HEK293 (cell line): Measurements from ENCODE around the gene ADAM19.

Experiments used
- CTCF ChIA-PET: fragments of 350-600 bp; formaldehyde crosslinking; extraction: SDS; loops from one replicate; lab custom pipeline; 2021; ENCODE audit warnings: antibody characterized with exemption; lab: Yijun Ruan, JAX
- POLR2A ChIA-PET: fragments of 300-600 bp; formaldehyde crosslinking; extraction: SDS; loops from one replicate; lab custom pipeline; 2020; ENCODE audit warnings: antibody characterized with exemption, inconsistent platforms; lab: Yijun Ruan, JAX
- H3K27ac ChIP-seq: fragments of 200-500 bp; sonication (Bioruptor generic); 2 replicates; pipeline ENCODE4 v1.5.1; 2014; ENCODE audit warnings: low read depth, low read length, control low read depth, inconsistent platforms; ENCODE audit errors: extremely low read depth
- H3K36me3 ChIP-seq, 2 experiments: fragments of 200-500 bp in 1 of 2; sonication (Bioruptor generic) in 1 of 2; 1 replicate in 1 of 2; 2 replicates in 1 of 2; pipeline ENCODE4 v1.5.1; 2014 to 2017; ENCODE audit warnings: inconsistent platforms in 2 of 2, low read length in 2 of 2; ENCODE audit not compliant: control insufficient read depth in 2 of 2, insufficient read depth in 1 of 2
- H3K4me1 ChIP-seq: fragments of 200-500 bp; sonication (Bioruptor generic); 2 replicates; pipeline ENCODE4 v1.5.1; 2014; ENCODE audit warnings: mild to moderate bottlenecking, low read length, inconsistent platforms; ENCODE audit not compliant: control insufficient read depth, insufficient read depth
- H3K4me3 ChIP-seq: 2 replicates; pipeline ENCODE4 v1.5.1; 2011; ENCODE audit warnings: low read depth, mild to moderate bottlenecking, control low read depth, low read length, moderate library complexity
- H3K9me3 ChIP-seq: fragments of 200-500 bp; sonication (Bioruptor generic); 2 replicates; pipeline ENCODE4 v1.5.1; 2014; ENCODE audit warnings: low read depth, low read length, inconsistent platforms; ENCODE audit not compliant: control insufficient read depth, insufficient read depth
- KLF9 ChIP-seq: fragments of 450-650 bp; formaldehyde crosslinking; IDR thresholded peaks from 2 replicates; pipeline ENCODE4 v1.5.1; 2016; ENCODE audit warnings: missing biosample characterization, missing genetic modification characterization, low read depth
- MZF1 ChIP-seq: fragments of 450-650 bp; formaldehyde crosslinking; IDR thresholded peaks from 2 replicates; pipeline ENCODE4 v1.5.1; 2017; ENCODE audit warnings: missing biosample characterization, missing genetic modification characterization, borderline replicate concordance
- OVOL3 ChIP-seq: fragments of 450-650 bp; formaldehyde crosslinking; IDR thresholded peaks from 2 replicates; pipeline ENCODE4 v1.5.1; 2016; ENCODE audit warnings: missing biosample characterization, missing genetic modification characterization
- SP3 ChIP-seq: fragments of 450-650 bp; formaldehyde crosslinking; IDR thresholded peaks from 2 replicates; pipeline ENCODE4 v1.5.1; 2016; ENCODE audit warnings: missing biosample characterization, missing genetic modification characterization
- TRIM28 ChIP-seq: IDR thresholded peaks from 2 replicates; pipeline ENCODE4 v1.6.1; 2011; ENCODE audit warnings: low read length, control low read depth, borderline replicate concordance
- ZBTB21 ChIP-seq: fragments of 450-650 bp; formaldehyde crosslinking; IDR thresholded peaks from 2 replicates; pipeline ENCODE4 v1.5.1; 2017; ENCODE audit warnings: missing biosample characterization, missing genetic modification characterization
- ZEB2 ChIP-seq: fragments of 450-650 bp; formaldehyde crosslinking; IDR thresholded peaks from 2 replicates; pipeline ENCODE4 v1.5.1; 2016; ENCODE audit warnings: missing biosample characterization, missing genetic modification characterization
- ZNF133 ChIP-seq: fragments of 450-650 bp; formaldehyde crosslinking; IDR thresholded peaks from 2 replicates; pipeline ENCODE4 v1.5.1; 2016; ENCODE audit warnings: missing biosample characterization, missing genetic modification characterization
- ZNF140 ChIP-seq: fragments of 450-650 bp; formaldehyde crosslinking; IDR thresholded peaks from 2 replicates; pipeline ENCODE4 v1.5.1; 2016; ENCODE audit warnings: missing biosample characterization, missing genetic modification characterization
- ZNF184 ChIP-seq: fragments of 450-650 bp; IDR thresholded peaks from 2 replicates; pipeline ENCODE4 v1.5.1; 2018; ENCODE audit warnings: missing biosample characterization, mild to moderate bottlenecking, missing genetic modification characterization
- ZNF24 ChIP-seq: fragments of 450-650 bp; formaldehyde crosslinking; IDR thresholded peaks from 2 replicates; pipeline ENCODE4 v1.5.1; 2016; ENCODE audit warnings: missing biosample characterization, missing genetic modification characterization
- ZNF654 ChIP-seq: fragments of 450-650 bp; formaldehyde crosslinking; IDR thresholded peaks from 2 replicates; pipeline ENCODE4 v1.5.1; 2016; ENCODE audit warnings: low read depth, missing biosample characterization, missing genetic modification characterization
- TF ChIP-seq, protein P1 (sequence below): fragments of 450-650 bp; formaldehyde crosslinking; IDR thresholded peaks from 2 replicates; pipeline ENCODE4; 2016; ENCODE audit warnings: missing biosample characterization, missing genetic modification characterization
- TF ChIP-seq, protein P2 (sequence below): fragments of 450-650 bp; formaldehyde crosslinking; IDR thresholded peaks from 2 replicates; pipeline ENCODE4 v1.5.1; 2017; ENCODE audit warnings: missing biosample characterization, missing genetic modification characterization
- TF ChIP-seq, protein P3 (sequence below): fragments of 450-650 bp; formaldehyde crosslinking; IDR thresholded peaks from 2 replicates; pipeline ENCODE4 v1.5.1; 2017; ENCODE audit warnings: missing biosample characterization, missing genetic modification characterization
- TF ChIP-seq, protein P4 (sequence below): fragments of 450-650 bp; formaldehyde crosslinking; IDR thresholded peaks from 2 replicates; pipeline ENCODE4 v1.5.1; 2017; ENCODE audit warnings: missing biosample characterization, missing genetic modification characterization

The ADAM19 gene

DNA sequence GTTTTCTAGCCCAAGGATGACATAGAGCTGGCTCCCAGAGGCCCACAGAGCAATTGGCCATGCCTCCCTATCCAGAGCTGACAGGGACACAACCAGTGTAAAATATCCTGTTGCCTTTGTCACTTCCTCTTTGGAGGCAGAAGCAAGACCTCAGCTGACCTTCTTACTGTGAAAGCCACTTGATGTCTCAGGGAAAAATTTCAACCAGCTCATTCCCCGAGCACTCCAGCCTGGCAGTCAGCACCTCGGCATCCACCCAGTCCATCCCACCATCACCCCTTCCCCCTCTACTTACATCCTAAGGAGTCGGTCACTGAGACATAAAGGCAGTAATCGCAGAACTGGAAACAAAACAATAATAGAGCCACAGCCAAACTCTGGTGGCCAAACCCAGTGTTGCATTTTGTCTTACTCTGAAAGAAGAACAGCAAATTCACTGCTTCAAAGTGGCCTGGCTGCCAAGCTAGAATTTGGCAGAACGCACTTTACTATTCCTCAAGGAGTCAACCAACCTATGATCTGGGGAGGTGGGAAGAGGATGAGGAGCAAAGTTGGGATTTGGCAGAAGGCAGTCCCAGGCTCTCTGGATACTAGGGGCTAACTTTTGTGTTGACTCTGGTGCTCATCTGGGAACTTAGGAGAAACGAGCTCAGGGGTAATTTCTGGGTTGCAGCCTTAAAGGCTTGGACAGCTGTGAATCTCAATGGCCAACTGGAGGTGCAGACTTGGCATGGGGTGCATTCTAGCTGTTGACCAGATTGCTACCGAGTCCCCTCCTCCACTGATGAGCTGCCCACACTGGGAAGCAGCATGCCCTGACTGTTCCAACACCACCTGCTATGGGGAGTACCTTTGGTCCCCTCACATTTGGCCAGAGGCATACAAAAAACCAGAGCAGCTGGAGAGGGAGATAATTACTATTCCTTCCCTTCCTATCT, 101.9 kb downstream of the ADAM19 start (continued):
- TF ChIP-seq, protein P1, sequence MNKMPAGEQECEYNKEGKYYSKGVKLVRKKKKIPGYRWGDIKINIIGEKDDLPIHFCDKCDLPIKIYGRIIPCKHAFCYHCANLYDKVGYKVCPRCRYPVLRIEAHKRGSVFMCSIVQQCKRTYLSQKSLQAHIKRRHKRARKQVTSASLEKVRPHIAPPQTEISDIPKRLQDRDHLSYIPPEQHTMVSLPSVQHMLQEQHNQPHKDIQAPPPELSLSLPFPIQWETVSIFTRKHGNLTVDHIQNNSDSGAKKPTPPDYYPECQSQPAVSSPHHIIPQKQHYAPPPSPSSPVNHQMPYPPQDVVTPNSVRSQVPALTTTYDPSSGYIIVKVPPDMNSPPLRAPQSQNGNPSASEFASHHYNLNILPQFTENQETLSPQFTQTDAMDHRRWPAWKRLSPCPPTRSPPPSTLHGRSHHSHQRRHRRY (tag by site-specific recombination) = no peak
- TF ChIP-seq, all 188 proteins: peak for 0

DNA sequence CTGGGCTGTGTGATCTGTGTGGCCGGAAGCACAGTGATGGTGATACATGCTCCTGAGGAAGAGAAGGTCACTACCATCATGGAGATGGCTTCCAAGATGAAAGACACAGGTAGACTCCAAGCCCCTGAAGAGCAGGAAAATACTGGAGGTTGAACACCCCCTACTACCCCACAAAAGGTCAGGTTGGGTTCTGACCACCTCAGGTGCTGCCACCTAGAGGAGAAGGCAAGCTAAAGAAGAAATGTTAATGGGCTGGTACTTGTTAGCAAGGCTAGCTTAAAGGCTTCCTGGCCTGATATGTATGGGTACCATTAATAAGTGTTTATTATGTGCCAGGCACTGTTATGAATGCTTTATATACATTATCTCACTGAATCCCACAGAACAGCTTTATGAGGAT, 103.9 kb downstream of the ADAM19 start:
- TF ChIP-seq ZEB2 (tag by site-specific recombination) = no peak
- TF ChIP-seq ZNF133 (tag by site-specific recombination) = no peak
- TF ChIP-seq ZNF24 = no peak
- peak; percentile 29 for TF ChIP-seq ZNF654 (tag by site-specific recombination)
- TF ChIP-seq ZBTB21 (tag by site-specific recombination) = no peak
- TF ChIP-seq, protein P2, sequence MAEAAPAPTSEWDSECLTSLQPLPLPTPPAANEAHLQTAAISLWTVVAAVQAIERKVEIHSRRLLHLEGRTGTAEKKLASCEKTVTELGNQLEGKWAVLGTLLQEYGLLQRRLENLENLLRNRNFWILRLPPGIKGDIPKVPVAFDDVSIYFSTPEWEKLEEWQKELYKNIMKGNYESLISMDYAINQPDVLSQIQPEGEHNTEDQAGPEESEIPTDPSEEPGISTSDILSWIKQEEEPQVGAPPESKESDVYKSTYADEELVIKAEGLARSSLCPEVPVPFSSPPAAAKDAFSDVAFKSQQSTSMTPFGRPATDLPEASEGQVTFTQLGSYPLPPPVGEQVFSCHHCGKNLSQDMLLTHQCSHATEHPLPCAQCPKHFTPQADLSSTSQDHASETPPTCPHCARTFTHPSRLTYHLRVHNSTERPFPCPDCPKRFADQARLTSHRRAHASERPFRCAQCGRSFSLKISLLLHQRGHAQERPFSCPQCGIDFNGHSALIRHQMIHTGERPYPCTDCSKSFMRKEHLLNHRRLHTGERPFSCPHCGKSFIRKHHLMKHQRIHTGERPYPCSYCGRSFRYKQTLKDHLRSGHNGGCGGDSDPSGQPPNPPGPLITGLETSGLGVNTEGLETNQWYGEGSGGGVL (tag by site-specific recombination) = no peak
- Histone ChIP-seq H3K4me3 (no peak overlapping the region), H3K27ac (no peak overlapping the region), H3K36me3 (no peaks in the 10 kb centered on the region), H3K9me3 (no peaks in the 10 kb centered on the region), H3K4me1 (no peaks in the 10 kb centered on the region)
- POLR2A ChIA-PET = no interaction called here
- CTCF ChIA-PET = interaction anchor here (0.6 to 3.5 kb wide), 33 partner anchors 10 to 327 kb away, joined by 3 to 51 read pairs (median 4); partner anchors contain the start of gene NIPAL4

DNA sequence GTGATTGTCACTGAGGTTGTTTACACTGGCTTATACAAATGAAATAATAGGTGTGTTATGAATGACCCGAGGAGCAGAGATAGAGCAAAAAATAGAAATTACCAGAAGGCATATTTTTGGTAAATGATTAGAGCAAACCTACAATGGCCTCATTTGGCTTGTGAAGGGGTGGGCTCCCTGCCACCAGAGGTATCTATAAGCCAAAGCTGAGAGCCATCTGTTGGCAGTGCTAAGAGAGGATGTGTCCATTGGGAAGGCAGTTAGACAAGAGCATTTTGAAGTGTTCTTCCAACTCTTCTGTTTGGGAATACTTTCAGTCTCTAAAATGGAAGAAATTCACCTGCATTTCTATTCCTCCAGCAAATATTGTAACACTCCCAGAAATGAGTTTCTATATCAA, 104.9 kb downstream of the ADAM19 start:
- Histone ChIP-seq H3K36me3 (no peaks in the 10 kb centered on the region), H3K9me3 (no peaks in the 10 kb centered on the region), H3K4me1 (no peaks in the 10 kb centered on the region)
- TF ChIP-seq ZNF184 (no peak), MZF1 (no peak), ZNF140 (tag by site-specific recombination) (no peak), OVOL3 (tag by site-specific recombination) (no peak), SP3 (tag by site-specific recombination) (no peak), KLF9 (tag by site-specific recombination) (no peak), TRIM28 (no peak)
- TF ChIP-seq, protein P3, sequence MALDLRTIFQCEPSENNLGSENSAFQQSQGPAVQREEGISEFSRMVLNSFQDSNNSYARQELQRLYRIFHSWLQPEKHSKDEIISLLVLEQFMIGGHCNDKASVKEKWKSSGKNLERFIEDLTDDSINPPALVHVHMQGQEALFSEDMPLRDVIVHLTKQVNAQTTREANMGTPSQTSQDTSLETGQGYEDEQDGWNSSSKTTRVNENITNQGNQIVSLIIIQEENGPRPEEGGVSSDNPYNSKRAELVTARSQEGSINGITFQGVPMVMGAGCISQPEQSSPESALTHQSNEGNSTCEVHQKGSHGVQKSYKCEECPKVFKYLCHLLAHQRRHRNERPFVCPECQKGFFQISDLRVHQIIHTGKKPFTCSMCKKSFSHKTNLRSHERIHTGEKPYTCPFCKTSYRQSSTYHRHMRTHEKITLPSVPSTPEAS (tag by site-specific recombination) = no peak
- TF ChIP-seq, protein P4, sequence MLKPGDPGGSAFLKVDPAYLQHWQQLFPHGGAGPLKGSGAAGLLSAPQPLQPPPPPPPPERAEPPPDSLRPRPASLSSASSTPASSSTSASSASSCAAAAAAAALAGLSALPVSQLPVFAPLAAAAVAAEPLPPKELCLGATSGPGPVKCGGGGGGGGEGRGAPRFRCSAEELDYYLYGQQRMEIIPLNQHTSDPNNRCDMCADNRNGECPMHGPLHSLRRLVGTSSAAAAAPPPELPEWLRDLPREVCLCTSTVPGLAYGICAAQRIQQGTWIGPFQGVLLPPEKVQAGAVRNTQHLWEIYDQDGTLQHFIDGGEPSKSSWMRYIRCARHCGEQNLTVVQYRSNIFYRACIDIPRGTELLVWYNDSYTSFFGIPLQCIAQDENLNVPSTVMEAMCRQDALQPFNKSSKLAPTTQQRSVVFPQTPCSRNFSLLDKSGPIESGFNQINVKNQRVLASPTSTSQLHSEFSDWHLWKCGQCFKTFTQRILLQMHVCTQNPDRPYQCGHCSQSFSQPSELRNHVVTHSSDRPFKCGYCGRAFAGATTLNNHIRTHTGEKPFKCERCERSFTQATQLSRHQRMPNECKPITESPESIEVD (tag by site-specific recombination) = no peak
- TF ChIP-seq, all 188 proteins: peak for 0
- ChIA-PET CTCF (interaction anchor here (0.6 to 3.5 kb wide), 12 partner anchors 9 to 339 kb away, joined by 3 to 51 read pairs (median 4); no protein-coding TSS in a partner anchor), POLR2A (no interaction called here)
- Histone ChIP-seq H3K4me3 (no peak overlapping the region), H3K27ac (no peak overlapping the region)
